Peyer's patch (tissue), 4 donors: Measurements from ENCODE around the gene DIPK1A. TPM values are rescaled to one million over a fixed set of nuclear protein-coding genes. Genes with fewer than 3 reads are reported as not detected.
"Not testable (repeated sequence)": the region's sequence is repeated elsewhere in the genome, so short reads cannot be mapped to it uniquely, and the experiment has no call there.

Source experiments
- DNase-seq, 3 donors: peaks; one replicate each; pipeline ENCODE4 v3.0.0-alpha.2; 2017 to 2019
- H3K27ac ChIP-seq, 4 donors: fragments of 200-600 bp; sonication (generic); one replicate each; pipeline ENCODE4 v1.5.1; 2016 to 2019
- H3K27me3 ChIP-seq, 2 donors: fragments of 200-600 bp; sonication (generic); one replicate each; pipeline ENCODE4 v1.5.1; 2019
- H3K36me3 ChIP-seq, 3 donors: fragments of 200-600 bp; sonication (generic); one replicate each; pipeline ENCODE4 v1.5.1; 2016 to 2019
- H3K4me1 ChIP-seq, 4 donors: fragments of 200-600 bp; sonication (generic); one replicate each; pipeline ENCODE4 v1.5.1; 2016 to 2019
- H3K4me3 ChIP-seq, 4 donors: fragments of 200-600 bp; sonication (generic); 1 replicate in 3 of 4; 2 replicates in 1 of 4; pipeline ENCODE4 v1.5.1; 2016 to 2019; ENCODE audit warnings: mild to moderate bottlenecking in 1 of 4
- H3K9me3 ChIP-seq, 4 donors: fragments of 200-600 bp; sonication (generic); one replicate each; pipeline ENCODE4 v1.5.1; 2016 to 2019; ENCODE audit warnings: mild to moderate bottlenecking in 1 of 4
- CTCF ChIP-seq, 6 experiments: fragments of 450-650 bp in 4 of 6; fragments of 200-600 bp in 2 of 6; sonication (generic) in 1 of 6; IDR thresholded peaks; one replicate each; pipeline ENCODE4 v1.5.1; 2017 to 2019; ENCODE audit warnings: antibody characterized with exemption in 6 of 6, mild to moderate bottlenecking in 3 of 6, moderate library complexity in 1 of 6
- POLR2A ChIP-seq, 2 donors: fragments of 450-650 bp; IDR thresholded peaks; one replicate each; pipeline ENCODE4 v1.5.1; 2017; ENCODE audit warnings: antibody characterized with exemption in 2 of 2, mild to moderate bottlenecking in 2 of 2, moderate library complexity in 2 of 2
- total RNA-seq, 4 donors: library from RNA; depleted of rRNA; stranded (reverse); fragments of >200 nt; gene quantifications; one replicate each; pipeline ENCODE4 v1.1.0, GENCODE V29; 2016

Gene DIPK1A
- total RNA-seq, 4 donors from 2014 or later = 5.1 to 12.4 (median 7.8) TPM

DNA sequence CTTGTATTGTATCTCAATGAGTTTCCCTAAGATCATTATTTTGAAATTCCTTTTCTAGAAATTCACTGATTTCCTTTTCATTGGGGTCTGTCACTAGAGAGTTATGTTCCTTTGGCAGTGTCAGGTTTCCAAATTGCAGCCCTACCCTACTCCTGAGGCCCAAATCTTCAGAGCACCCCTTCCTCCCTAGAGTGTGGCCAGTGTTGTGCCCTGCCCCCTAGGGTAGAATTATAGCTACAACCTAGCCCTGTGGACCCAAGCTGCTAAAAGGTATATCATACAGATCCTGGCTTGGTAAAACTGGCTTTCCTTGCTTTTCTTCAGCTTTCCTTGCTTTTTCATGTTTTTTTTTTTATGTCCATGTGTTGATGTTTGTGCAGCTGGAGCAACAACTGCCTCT, 60.7 kb downstream of the DIPK1A start:
- Histone ChIP-seq H3K36me3 (no peaks in the 10 kb centered on the region), H3K27ac (no peak overlapping the region), H3K9me3 (no peaks in the 10 kb centered on the region), H3K4me3 (no peak overlapping the region), H3K4me1 (no peaks in the 10 kb centered on the region), H3K27me3 (no peaks in the 10 kb centered on the region)
- TF ChIP-seq POLR2A (IDR thresholded peaks at IDR 0.05) (no peak), CTCF (IDR thresholded peaks at IDR 0.05) (no peak)
- no peak for DNase-seq

GRCh38 chr1:92899780-92900179, 61.5 kb downstream of the DIPK1A start:
- Histone ChIP-seq H3K4me3 (no peak overlapping the region), H3K27me3 (no peaks in the 10 kb centered on the region), H3K9me3 (no peaks in the 10 kb centered on the region), H3K4me1 (no peaks in the 10 kb centered on the region), H3K27ac (no peak overlapping the region), H3K36me3 (no peaks in the 10 kb centered on the region)
- DNase-seq = no peak
- TF ChIP-seq POLR2A (IDR thresholded peaks at IDR 0.05) (no peak), CTCF (IDR thresholded peaks at IDR 0.05) (no peak)

DNA sequence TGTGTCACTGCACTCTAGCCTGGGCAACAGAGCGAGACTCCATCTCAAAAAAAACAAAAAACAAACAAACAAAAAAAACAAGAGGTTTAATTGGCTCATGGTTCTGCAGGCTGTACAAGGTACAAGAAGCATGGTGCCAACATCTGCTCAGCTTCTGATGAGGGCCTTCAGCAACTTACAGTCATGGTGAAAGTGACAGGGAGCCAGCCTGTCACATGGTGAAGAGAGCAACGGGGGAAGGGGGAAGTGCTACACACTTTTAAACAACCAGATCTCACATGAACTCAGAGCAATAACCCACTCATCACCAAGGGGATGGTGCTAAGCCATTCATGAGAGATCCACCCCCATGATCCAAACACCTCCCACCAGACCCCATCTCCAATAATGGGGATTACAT, 63.2 kb downstream of the DIPK1A start:
- not testable (repeated sequence) for DNase-seq, H3K4me3 ChIP-seq, H3K27me3 ChIP-seq, H3K4me1 ChIP-seq, H3K27ac ChIP-seq, H3K9me3 ChIP-seq, H3K36me3 ChIP-seq

GRCh38 chr1:92887465-92887864, 73.8 kb downstream of the DIPK1A start:
- H3K4me3 ChIP-seq = no peak overlapping the region
- no peaks in the 10 kb centered on the region for H3K27me3 ChIP-seq
- peaks cover 0 to 6% (median 3%) of the 10 kb centered on the region in 4 donors for H3K4me1 ChIP-seq
- DNase-seq = no peak
- no peaks in the 10 kb centered on the region for H3K36me3 ChIP-seq
- H3K27ac ChIP-seq = no peak overlapping the region
- TF ChIP-seq CTCF (IDR thresholded peaks at IDR 0.05) = no peak
- TF ChIP-seq POLR2A (IDR thresholded peaks at IDR 0.05) = no peak
- H3K9me3 ChIP-seq = no peaks in the 10 kb centered on the region

- DNase-seq = no peak
- Histone ChIP-seq H3K9me3 (no peaks in the 10 kb centered on the region), H3K27me3 (no peaks in the 10 kb centered on the region), H3K4me1 (peaks cover 0 to 6% (median 3%) of the 10 kb centered on the region in 4 donors), H3K36me3 (no peaks in the 10 kb centered on the region), H3K27ac (no peak overlapping the region), H3K4me3 (no peak overlapping the region)
- no peak for TF ChIP-seq POLR2A (IDR thresholded peaks at IDR 0.05)
Observed at GRCh38 chr1:92886886-92887419, 74.3 kb downstream of the DIPK1A start.

DNA sequence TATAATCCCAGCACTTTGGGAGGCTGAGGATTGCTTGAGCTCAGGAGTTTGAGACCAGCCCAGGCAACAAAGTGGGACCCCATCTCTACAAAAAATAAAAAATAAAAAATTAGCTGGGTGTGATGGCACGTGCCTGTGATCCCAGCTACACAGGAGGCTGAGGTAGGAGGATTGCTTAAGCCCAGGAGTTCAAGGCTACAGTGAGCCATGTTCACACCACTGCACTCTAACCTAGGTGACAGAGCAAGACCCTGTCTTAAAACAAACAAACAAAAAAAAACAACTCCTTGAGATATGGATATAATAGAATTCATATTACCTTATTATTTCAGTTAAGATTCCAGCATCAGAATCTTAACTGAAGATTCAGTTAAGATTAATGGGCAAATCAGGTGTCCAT, 77.1 kb downstream of the DIPK1A start:
- Histone ChIP-seq H3K4me3 (no peak overlapping the region), H3K9me3 (no peaks in the 10 kb centered on the region), H3K36me3 (no peaks in the 10 kb centered on the region), H3K4me1 (peaks cover 0 to 6% (median 3%) of the 10 kb centered on the region in 4 donors), H3K27me3 (no peaks in the 10 kb centered on the region), H3K27ac (no peak overlapping the region)
- no peak for DNase-seq
- TF ChIP-seq POLR2A (IDR thresholded peaks at IDR 0.05) = no peak
- no peak for TF ChIP-seq CTCF (IDR thresholded peaks at IDR 0.05)

GRCh38 chr1:92883297-92883696, 78.0 kb downstream of the DIPK1A start:
- no peak for DNase-seq
- Histone ChIP-seq H3K4me3 (no peak overlapping the region), H3K36me3 (no peaks in the 10 kb centered on the region), H3K27ac (no peak overlapping the region), H3K27me3 (no peaks in the 10 kb centered on the region), H3K9me3 (no peaks in the 10 kb centered on the region), H3K4me1 (peaks cover 0 to 6% (median 3%) of the 10 kb centered on the region in 4 donors)
- TF ChIP-seq CTCF (IDR thresholded peaks at IDR 0.05) = no peak
- TF ChIP-seq POLR2A (IDR thresholded peaks at IDR 0.05) = no peak
